T-cell (primary cell): ENCODE data around the gene FASN. TPM values are rescaled to one million over a fixed set of nuclear protein-coding genes. Genes with fewer than 3 reads are reported as not detected.

Experiments used
- ATAC-seq, 4 experiments: fragments of 200-7000 bp in 3 of 4; fragments of 150-1000 bp in 1 of 4; cut with Tn5 transposase; replicated peaks in 1 of 4; 1 replicate in 3 of 4; 2 replicates in 1 of 4; pipeline ENCODE4 v1.10.0; 2021; ENCODE audit warnings: moderate library complexity in 3 of 4, mild to moderate bottlenecking in 2 of 4, moderate number of reproducible peaks in 1 of 4
- CTCF ChIA-PET, 2 donors: fragments of 300-600 bp; sonication (Branson Sonifier 250); formaldehyde crosslinking; loops; one replicate each; lab custom pipeline; 2022; ENCODE audit warnings: antibody characterized with exemption in 2 of 2; lab: Charles Lee
- POLR2A ChIA-PET, 2 donors: fragments of 300-600 bp; sonication (Branson Sonifier 250); formaldehyde crosslinking; loops; one replicate each; lab custom pipeline; 2022; ENCODE audit warnings: antibody characterized with exemption in 2 of 2; lab: Charles Lee
- DNase-seq, 35 experiments: peaks; one replicate each; pipeline versions ENCODE4 v3.0.0 to v3.0.0-alpha.2; 2013 to 2023
- H3K27ac ChIP-seq: one replicate; pipeline ENCODE4 v1.5.1; 2013; ENCODE audit warnings: low read length
- H3K27me3 ChIP-seq, 2 experiments: replicated peaks in 1 of 2; 1 replicate in 1 of 2; 2 replicates in 1 of 2; pipeline versions ENCODE4 v1.6.1 to v1.7.0; 2013; ENCODE audit warnings: low read length in 1 of 2, mixed read lengths in 1 of 2; ENCODE audit not compliant: control insufficient read depth in 2 of 2, insufficient read depth in 2 of 2; ENCODE audit errors: extremely low read depth in 1 of 2
- H3K36me3 ChIP-seq, 2 donors: 1 replicate in 1 of 2; 2 replicates in 1 of 2; pipeline versions ENCODE4 v1.6.1 to v1.7.0; 2013; ENCODE audit warnings: low read length in 1 of 2; ENCODE audit not compliant: control insufficient read depth in 2 of 2, insufficient read depth in 1 of 2; ENCODE audit errors: extremely low read depth in 1 of 2
- H3K4me1 ChIP-seq, 2 experiments: 1 replicate in 1 of 2; 2 replicates in 1 of 2; pipeline versions ENCODE4 v1.6.1 to v1.7.0; 2013; ENCODE audit warnings: low read length in 2 of 2, mixed read lengths in 1 of 2; ENCODE audit not compliant: insufficient read depth in 2 of 2, control insufficient read depth in 1 of 2; ENCODE audit errors: extremely low read depth in 1 of 2
- H3K4me3 ChIP-seq, 2 donors: 1 replicate in 1 of 2; 2 replicates in 1 of 2; pipeline versions ENCODE4 v1.5.1 to v1.7.0; 2013; ENCODE audit warnings: mild to moderate bottlenecking in 2 of 2, low read length in 1 of 2, moderate library complexity in 1 of 2; ENCODE audit not compliant: control insufficient read depth in 1 of 2; ENCODE audit errors: extremely low read depth in 1 of 2
- H3K9me3 ChIP-seq: 2 replicates; pipeline ENCODE4 v1.7.0; 2013
- H3K27ac Mint-ChIP-seq, 2 donors: one replicate each; pipeline ENCODE4 v1.8.0; 2020 to 2021; ENCODE audit warnings: mild to moderate bottlenecking in 2 of 2, mixed read lengths in 2 of 2
- H3K27me3 Mint-ChIP-seq, 2 donors: one replicate each; pipeline ENCODE4 v1.8.0; 2021 to 2022; ENCODE audit warnings: mixed read lengths in 2 of 2
- H3K36me3 Mint-ChIP-seq: one replicate; pipeline ENCODE4 v1.8.0; 2021; ENCODE audit warnings: mixed read lengths
- H3K4me1 Mint-ChIP-seq, 3 donors: one replicate each; pipeline ENCODE4 v1.8.0; 2020 to 2022; ENCODE audit warnings: mixed read lengths in 3 of 3, mild to moderate bottlenecking in 1 of 3
- H3K4me3 Mint-ChIP-seq, 3 donors: one replicate each; pipeline ENCODE4 v1.8.0; 2020 to 2022; ENCODE audit warnings: mild to moderate bottlenecking in 3 of 3, mixed read lengths in 3 of 3, moderate library complexity in 3 of 3
- H3K9me3 Mint-ChIP-seq, 3 donors: one replicate each; pipeline ENCODE4 v1.8.0; 2020 to 2022; ENCODE audit warnings: mixed read lengths in 3 of 3
- WGBS: methylation state at CpG from one replicate; pipeline ENCODE4 v1.1.5; 2013; ENCODE audit warnings: missing lambda C conversion rate; ENCODE audit not compliant: insufficient coverage; 5-methylcytosine and 5-hydroxymethylcytosine counted together
- total RNA-seq, 35 experiments: library from RNA in 6 of 35; stranded (reverse) in 6 of 35; fragments of 120-200 nt in 1 of 35; gene quantifications; one replicate each; pipeline versions ENCODE4 v1.2.1 to v1.2.4 and lab custom pipeline; 2013 to 2026

The FASN gene
- total RNA-seq, 5 donors from 2014 or later (not counting 1 experiment from before 2014, with no cell fraction given), result 48.2 to 144 (median 52.5) TPM

DNA sequence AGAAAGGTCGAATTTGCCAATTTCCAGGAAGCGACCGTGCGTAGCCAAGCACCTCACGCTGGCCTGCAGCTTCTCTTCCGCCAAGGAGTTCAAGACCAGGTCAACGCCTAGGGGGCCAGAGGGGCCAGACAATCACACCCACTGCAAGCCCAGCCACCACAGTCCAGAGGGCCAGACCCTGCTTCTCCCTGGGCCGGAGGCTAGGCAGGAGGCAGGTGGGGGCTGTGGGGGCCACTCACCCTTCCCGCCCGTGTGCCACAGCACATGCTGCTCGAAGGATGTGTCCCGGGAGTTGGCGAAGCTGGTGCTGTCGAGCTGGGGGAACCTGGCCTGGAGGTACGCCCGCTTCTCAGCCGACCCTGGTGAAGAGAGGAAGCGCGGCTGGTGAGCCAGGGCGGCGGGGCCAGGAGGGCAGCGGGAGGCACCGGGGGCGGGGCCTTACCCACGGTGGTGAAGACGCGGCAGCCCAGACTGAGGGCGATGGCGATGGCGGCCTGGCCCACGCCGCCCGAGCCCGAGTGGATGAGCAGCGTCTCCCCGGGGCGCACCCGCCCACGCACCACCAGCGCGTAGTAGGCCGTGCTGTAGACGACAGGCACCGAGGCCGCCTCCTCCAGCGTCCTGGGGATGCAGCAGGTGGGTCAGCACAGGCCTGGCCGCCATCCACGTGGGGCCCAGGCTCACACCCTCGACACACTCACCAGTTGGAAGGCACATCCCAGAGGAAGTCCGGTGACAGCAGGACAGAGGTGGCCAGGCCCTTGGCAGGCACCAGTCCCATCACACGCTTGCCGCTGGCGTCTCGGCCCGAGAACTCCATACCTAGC lies 14.3 kb downstream of the FASN start:
- H3K4me1 ChIP-seq, result no peaks in the 10 kb centered on the region
- H3K9me3 Mint-ChIP-seq, result no peaks in the 10 kb centered on the region
- no peaks in the 10 kb centered on the region for H3K27me3 ChIP-seq
- CTCF ChIA-PET, result no interaction called here
- no peaks in the 10 kb centered on the region for H3K27me3 Mint-ChIP-seq
- no peaks in the 10 kb centered on the region for H3K9me3 ChIP-seq
- no peak overlapping the region for H3K4me3 ChIP-seq
- H3K27ac Mint-ChIP-seq, result no peak overlapping the region
- peaks cover 41 to 78% of the 10 kb centered on the region in 2 donors for H3K36me3 ChIP-seq
- no peaks in the 10 kb centered on the region for H3K4me1 Mint-ChIP-seq
- H3K27ac ChIP-seq, result no peak overlapping the region
- ATAC-seq (no peak), DNase-seq (peak in 1 of 35 experiments; percentile 4)
- peaks cover 8% of the 10 kb centered on the region for H3K36me3 Mint-ChIP-seq
- POLR2A ChIA-PET, result no interaction called here
- 91% methylated on average over 45 of the region's 55 CpGs for WGBS
- no peak overlapping the region for H3K4me3 Mint-ChIP-seq

DNA sequence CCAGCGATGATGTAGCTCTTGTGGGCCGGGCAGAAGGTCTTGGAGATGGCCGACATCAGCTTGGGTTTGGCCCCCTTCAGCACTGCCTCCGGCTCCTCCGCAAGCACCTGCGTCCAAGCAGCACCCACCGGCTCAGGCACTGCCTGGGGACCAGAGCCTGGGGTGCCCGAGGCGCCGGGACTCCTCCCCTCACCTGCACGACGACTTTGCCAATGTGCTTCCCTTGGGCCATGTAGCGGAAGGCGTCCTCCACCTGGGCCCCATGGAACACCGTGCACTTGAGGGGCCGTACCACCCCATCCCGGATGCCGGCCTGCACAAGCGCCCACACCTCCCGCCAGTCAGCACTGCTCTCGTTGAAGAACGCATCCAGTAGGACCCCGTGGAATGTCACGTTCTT lies 15.0 kb downstream of the FASN start:
- no peaks in the 10 kb centered on the region for H3K9me3 ChIP-seq
- DNase-seq, result peak in 1 of 35 experiments; percentile 1
- POLR2A ChIA-PET, result no interaction called here
- no peaks in the 10 kb centered on the region for H3K27me3 ChIP-seq
- Mint-ChIP-seq H3K9me3 (no peaks in the 10 kb centered on the region), H3K36me3 (peaks cover 8% of the 10 kb centered on the region), H3K27ac (no peak overlapping the region), H3K27me3 (no peaks in the 10 kb centered on the region), H3K4me3 (no peak overlapping the region), H3K4me1 (no peaks in the 10 kb centered on the region)
- CTCF ChIA-PET, result no interaction called here
- ATAC-seq, result no peak
- peaks cover 41 to 71% of the 10 kb centered on the region in 2 donors for H3K36me3 ChIP-seq
- no peak overlapping the region for H3K4me3 ChIP-seq
- 95% methylated on average over 24 of the region's 24 CpGs for WGBS
- no peak overlapping the region for H3K27ac ChIP-seq
- H3K4me1 ChIP-seq, result no peaks in the 10 kb centered on the region

DNA sequence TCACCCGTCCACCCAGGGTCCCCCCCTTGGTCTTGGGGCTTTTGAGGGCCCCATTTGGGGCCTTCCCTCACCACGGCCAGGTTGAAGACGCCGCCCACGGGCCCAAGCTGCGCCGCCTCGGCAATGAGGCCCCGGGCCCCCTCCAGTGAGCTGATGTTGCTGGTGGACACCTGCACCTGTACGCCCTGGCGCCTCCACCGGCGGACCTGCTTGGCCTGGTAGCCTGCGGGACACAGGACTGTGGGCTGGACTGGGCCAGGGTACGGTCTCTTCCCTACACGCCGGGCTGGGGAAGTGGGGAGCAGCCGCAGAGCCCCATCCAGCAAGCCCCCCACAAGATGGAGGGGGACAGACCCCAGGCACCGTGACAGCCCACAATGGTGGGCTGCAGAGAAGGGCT lies 15.6 kb downstream of the FASN start:
- ChIA-PET POLR2A (no interaction called here), CTCF (no interaction called here)
- peaks cover 8% of the 10 kb centered on the region for H3K36me3 Mint-ChIP-seq
- H3K4me1 ChIP-seq, result no peaks in the 10 kb centered on the region
- H3K4me3 Mint-ChIP-seq, result no peak overlapping the region
- H3K9me3 Mint-ChIP-seq, result no peaks in the 10 kb centered on the region
- peaks cover 41 to 67% of the 10 kb centered on the region in 2 donors for H3K36me3 ChIP-seq
- no peaks in the 10 kb centered on the region for H3K27me3 Mint-ChIP-seq
- peak in 1 of 35 experiments; percentile 6 for DNase-seq
- 89% methylated on average over 14 of the region's 19 CpGs for WGBS
- no peak overlapping the region for H3K27ac ChIP-seq
- no peak overlapping the region for H3K27ac Mint-ChIP-seq
- no peaks in the 10 kb centered on the region for H3K27me3 ChIP-seq
- no peaks in the 10 kb centered on the region for H3K9me3 ChIP-seq
- no peak for ATAC-seq
- no peak overlapping the region for H3K4me3 ChIP-seq
- H3K4me1 Mint-ChIP-seq, result no peaks in the 10 kb centered on the region

DNA sequence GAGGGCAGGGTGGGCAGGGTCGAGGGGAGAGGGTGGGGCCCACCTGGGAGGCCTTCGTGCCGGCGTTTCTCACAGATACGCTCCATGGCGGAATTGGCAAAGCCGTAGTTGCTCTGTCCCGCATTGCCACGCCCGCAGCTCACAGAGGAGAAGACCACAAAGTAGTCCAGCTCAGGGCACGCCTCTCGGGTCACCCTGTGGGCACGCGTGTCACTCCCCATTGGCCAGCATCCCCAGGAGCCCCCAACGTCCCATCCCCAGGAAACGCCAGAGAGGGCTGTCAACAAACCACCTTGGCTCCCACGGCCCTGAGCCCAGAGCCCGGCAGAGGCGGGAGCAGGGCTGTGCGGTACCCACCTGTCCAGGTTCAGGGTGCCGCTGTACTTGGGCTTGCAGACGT lies 16.1 kb downstream of the FASN start:
- ChIA-PET POLR2A (no interaction called here), CTCF (no interaction called here)
- no peak overlapping the region for H3K27ac ChIP-seq
- DNase-seq (peak in 1 of 35 experiments; percentile 0), ATAC-seq (no peak)
- Mint-ChIP-seq H3K27me3 (no peaks in the 10 kb centered on the region), H3K4me1 (no peaks in the 10 kb centered on the region), H3K27ac (no peak overlapping the region), H3K9me3 (no peaks in the 10 kb centered on the region), H3K36me3 (peaks cover 8% of the 10 kb centered on the region), H3K4me3 (no peak overlapping the region)
- WGBS, result 95% methylated on average over 21 of the region's 22 CpGs
- no peak overlapping the region for H3K4me3 ChIP-seq
- H3K36me3 ChIP-seq, result peaks cover 41 to 62% of the 10 kb centered on the region in 2 donors
- H3K4me1 ChIP-seq, result no peaks in the 10 kb centered on the region
- no peaks in the 10 kb centered on the region for H3K9me3 ChIP-seq
- H3K27me3 ChIP-seq, result no peaks in the 10 kb centered on the region

DNA sequence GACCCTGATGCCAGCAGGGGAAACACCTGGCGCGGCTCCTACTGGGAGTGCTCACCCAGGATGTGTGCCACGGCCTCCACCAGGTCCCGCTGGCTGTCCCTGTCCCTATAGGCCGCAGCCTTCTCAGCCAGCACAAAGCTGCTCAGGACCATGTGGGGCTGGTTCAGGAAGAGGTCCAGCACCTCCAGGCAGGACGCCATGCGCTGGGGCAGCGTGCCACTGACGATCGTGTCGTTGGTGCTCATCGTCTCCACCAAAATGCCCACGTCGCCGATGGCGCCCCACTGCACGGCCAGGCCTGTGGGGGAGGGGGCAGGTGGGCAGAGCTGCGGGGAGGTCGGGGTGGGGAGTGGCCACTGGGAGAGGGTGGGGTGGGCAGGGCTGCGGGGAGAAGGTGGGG lies 16.5 kb downstream of the FASN start:
- CTCF ChIA-PET, result no interaction called here
- H3K27ac Mint-ChIP-seq, result no peak overlapping the region
- WGBS, result 95% methylated on average over 19 of the region's 20 CpGs
- no peaks in the 10 kb centered on the region for H3K27me3 Mint-ChIP-seq
- no peak overlapping the region for H3K27ac ChIP-seq
- H3K9me3 ChIP-seq, result no peaks in the 10 kb centered on the region
- H3K4me3 ChIP-seq, result no peak overlapping the region
- peaks cover 8% of the 10 kb centered on the region for H3K36me3 Mint-ChIP-seq
- POLR2A ChIA-PET, result no interaction called here
- H3K4me1 Mint-ChIP-seq, result no peaks in the 10 kb centered on the region
- DNase-seq, result peak in 1 of 35 experiments; percentile 1
- H3K9me3 Mint-ChIP-seq, result no peaks in the 10 kb centered on the region
- H3K4me1 ChIP-seq, result no peaks in the 10 kb centered on the region
- no peaks in the 10 kb centered on the region for H3K27me3 ChIP-seq
- H3K4me3 Mint-ChIP-seq, result no peak overlapping the region
- peaks cover 41 to 60% of the 10 kb centered on the region in 2 donors for H3K36me3 ChIP-seq
- ATAC-seq, result no peak

DNA sequence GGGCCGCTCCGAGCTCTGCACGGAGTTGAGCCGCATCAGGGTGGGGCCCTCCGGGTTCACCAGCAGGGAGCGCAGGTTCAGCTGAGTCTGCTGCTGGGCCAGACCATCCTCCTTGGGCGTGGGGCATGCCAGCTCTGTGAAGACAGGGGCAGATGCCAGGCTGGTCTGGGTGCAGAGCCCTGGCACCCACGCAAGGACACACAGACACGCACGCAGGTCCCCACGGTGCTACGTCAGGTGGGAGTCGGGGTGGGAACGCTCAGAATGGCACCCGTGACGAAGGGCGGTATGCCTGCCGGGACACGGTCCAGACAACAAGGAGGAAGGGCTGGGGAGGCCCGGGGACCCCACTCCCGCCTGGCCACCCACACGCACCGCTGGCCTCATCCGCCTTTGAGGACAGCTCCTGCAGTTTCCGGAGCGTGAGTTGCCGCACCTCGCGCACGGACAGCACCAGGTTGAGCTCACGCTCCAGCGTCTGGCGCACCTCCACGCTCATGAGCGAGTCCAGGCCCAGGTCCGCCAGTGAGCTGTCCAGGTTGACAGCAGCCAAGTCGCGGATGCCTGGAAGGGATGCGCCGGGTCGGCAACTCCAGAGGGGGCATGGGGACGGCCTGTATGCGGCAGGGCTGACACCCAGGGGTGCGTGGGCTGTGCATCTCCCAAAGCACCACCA lies 17.1 kb downstream of the FASN start:
- Mint-ChIP-seq H3K4me3 (no peak overlapping the region), H3K36me3 (peaks cover 8% of the 10 kb centered on the region), H3K9me3 (no peaks in the 10 kb centered on the region), H3K27ac (no peak overlapping the region), H3K4me1 (no peaks in the 10 kb centered on the region), H3K27me3 (no peaks in the 10 kb centered on the region)
- Histone ChIP-seq H3K36me3 (peaks cover 37 to 57% of the 10 kb centered on the region in 2 donors), H3K27me3 (no peaks in the 10 kb centered on the region), H3K4me1 (no peaks in the 10 kb centered on the region), H3K9me3 (no peaks in the 10 kb centered on the region), H3K27ac (no peak overlapping the region), H3K4me3 (no peak overlapping the region)
- POLR2A ChIA-PET, result no interaction called here
- no peak for DNase-seq
- no peak for ATAC-seq
- CTCF ChIA-PET, result no interaction called here
- WGBS, result 94% methylated on average over 38 of the region's 44 CpGs
